ENCODE data around the gene CRADD. TPM values are rescaled to one million over a fixed set of nuclear protein-coding genes. Genes with fewer than 3 reads are reported as not detected.

The CRADD gene
- total and polyA plus RNA-seq, 2 donors (not counting 3 experiments of a cell fraction or from before 2014, with no cell fraction given): 11.7 to 14.5 TPM

DNA sequence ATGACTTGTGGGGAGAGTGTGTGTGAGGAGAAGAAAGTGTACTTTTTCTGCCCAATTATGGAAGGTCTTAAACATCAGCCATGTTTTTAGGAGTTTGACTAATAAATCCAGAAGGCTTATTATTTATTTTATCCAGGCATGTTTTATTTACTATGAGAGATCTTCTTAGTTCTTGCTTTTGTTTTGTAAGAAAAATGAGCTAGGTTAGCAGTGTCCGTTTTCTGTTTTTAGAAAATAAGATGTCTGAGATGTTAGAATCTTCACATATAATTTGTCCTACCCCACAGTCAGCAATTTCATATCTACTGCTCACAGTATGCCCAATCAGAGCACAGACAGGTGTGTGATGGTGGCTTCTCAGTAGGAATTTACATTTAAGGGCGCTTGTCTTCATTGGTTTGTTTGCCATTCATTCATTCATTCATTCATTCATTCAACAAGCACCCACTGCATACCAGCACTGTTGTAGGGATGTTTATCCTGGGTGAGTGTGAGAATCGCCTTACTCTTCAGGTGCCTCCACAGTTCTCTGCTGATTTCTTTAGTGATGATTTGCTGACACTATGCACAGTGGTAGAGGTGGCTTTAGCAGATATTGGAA lies 83.2 kb downstream of the CRADD start:
- dilution Hi-C loops (cut with MboI; ENCODE audit: extremely low pct_ligation_motif_present, low sequenced_read_pairs) (no loop called here), intact Hi-C loops (cut with micrococcal nuclease) (no loop called here)
- Histone ChIP-seq H3K27me3 (ENCODE audit: control insufficient read depth in 2 of 2, insufficient read depth in 2 of 2, low read length in 2 of 2) (no peaks in the 10 kb centered on the region), H4K20me1 (replicated peaks; ENCODE audit: control insufficient read depth, extremely low read depth, insufficient read depth, low read length) (no peaks in the 10 kb centered on the region), H3K9ac (replicated peaks; ENCODE audit: extremely low read depth, insufficient read depth, low read length) (no peak overlapping the region), H3K4me3 (replicated peaks in 1 of 3; ENCODE audit: insufficient read depth in 1 of 3, low read depth in 1 of 3, low read length in 3 of 3) (no peak overlapping the region), H2AFZ (ENCODE audit: low read depth, low read length) (no peak overlapping the region), H3K27ac (ENCODE audit: insufficient read depth, low read depth, low read length) (no peak overlapping the region), H3K36me3 (ENCODE audit: control insufficient read depth in 2 of 2, extremely low read depth in 1 of 2, insufficient read depth in 2 of 2, low read length in 2 of 2) (no peaks in the 10 kb centered on the region), H3K4me2 (ENCODE audit: insufficient read depth, low read length) (no peak overlapping the region), H3K9me3 (replicated peaks; ENCODE audit: control insufficient read depth, insufficient read depth, low read length) (no peaks in the 10 kb centered on the region), H3K79me2 (ENCODE audit: control insufficient read depth, insufficient read depth, low read length) (no peaks in the 10 kb centered on the region), H3K4me1 (ENCODE audit: control insufficient read depth, extremely low read depth, insufficient read depth, low read length) (no peaks in the 10 kb centered on the region), H3K9me1 (replicated peaks; ENCODE audit: control insufficient read depth, extremely low read depth, insufficient read depth, low read length) (no peaks in the 10 kb centered on the region)
- DNase-seq (ENCODE audit: low read depth, low spot score) (no peak), FAIRE-seq (no peak)
- TF ChIP-seq, protein P1, sequence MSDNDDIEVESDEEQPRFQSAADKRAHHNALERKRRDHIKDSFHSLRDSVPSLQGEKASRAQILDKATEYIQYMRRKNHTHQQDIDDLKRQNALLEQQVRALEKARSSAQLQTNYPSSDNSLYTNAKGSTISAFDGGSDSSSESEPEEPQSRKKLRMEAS (IDR thresholded peaks at IDR 0.05; ENCODE audit: insufficient read depth, insufficient read length): no peak
- no peak for TF ChIP-seq MYC (IDR thresholded peaks at IDR 0.05; ENCODE audit: low read depth, low read length)
- TF ChIP-seq EZH2 (IDR thresholded peaks at IDR 0.05; ENCODE audit: borderline replicate concordance, low read depth, low read length, severe bottlenecking): no peak
- TF ChIP-seq FOS (IDR thresholded peaks at IDR 0.05; ENCODE audit: borderline replicate concordance, insufficient read depth, low read length): no peak
- no peak for TF ChIP-seq POLR2A (IDR thresholded peaks at IDR 0.05; ENCODE audit: low read depth, low read length)
- TF ChIP-seq, protein P2, sequence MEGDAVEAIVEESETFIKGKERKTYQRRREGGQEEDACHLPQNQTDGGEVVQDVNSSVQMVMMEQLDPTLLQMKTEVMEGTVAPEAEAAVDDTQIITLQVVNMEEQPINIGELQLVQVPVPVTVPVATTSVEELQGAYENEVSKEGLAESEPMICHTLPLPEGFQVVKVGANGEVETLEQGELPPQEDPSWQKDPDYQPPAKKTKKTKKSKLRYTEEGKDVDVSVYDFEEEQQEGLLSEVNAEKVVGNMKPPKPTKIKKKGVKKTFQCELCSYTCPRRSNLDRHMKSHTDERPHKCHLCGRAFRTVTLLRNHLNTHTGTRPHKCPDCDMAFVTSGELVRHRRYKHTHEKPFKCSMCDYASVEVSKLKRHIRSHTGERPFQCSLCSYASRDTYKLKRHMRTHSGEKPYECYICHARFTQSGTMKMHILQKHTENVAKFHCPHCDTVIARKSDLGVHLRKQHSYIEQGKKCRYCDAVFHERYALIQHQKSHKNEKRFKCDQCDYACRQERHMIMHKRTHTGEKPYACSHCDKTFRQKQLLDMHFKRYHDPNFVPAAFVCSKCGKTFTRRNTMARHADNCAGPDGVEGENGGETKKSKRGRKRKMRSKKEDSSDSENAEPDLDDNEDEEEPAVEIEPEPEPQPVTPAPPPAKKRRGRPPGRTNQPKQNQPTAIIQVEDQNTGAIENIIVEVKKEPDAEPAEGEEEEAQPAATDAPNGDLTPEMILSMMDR (IDR thresholded peaks at IDR 0.05; ENCODE audit: extremely low read depth in 1 of 2, insufficient read depth in 1 of 2, low read depth in 1 of 2, low read length in 2 of 2): no peak
- no peak for TF ChIP-seq GATA2 (IDR thresholded peaks at IDR 0.05; ENCODE audit: insufficient read depth, insufficient read length, low read depth, low read length)
- TF ChIP-seq JUN (IDR thresholded peaks at IDR 0.05; ENCODE audit: borderline replicate concordance, insufficient read depth, insufficient read length, low read depth): no peak
- no peak for TF ChIP-seq POLR2AphosphoS5 (IDR thresholded peaks at IDR 0.05; ENCODE audit: insufficient read depth, low read depth, low read length)
- POLR2A ChIA-PET: no interaction called here
- CTCF ChIA-PET: interaction anchor here (1.8 to 3.2 kb wide), 3 partner anchors 191 to 341 kb away, joined by 7 to 15 read pairs (median 15); no protein-coding TSS in a partner anchor
- no TSS peak for BruUV-seq (replicated peaks)
